Psoas muscle (tissue), 8 donors: ENCODE measurements around the gene EMILIN2. TPM values are rescaled to one million over a fixed set of nuclear protein-coding genes. Genes with fewer than 3 reads are reported as not detected.

Experiments
- ATAC-seq, 4 donors: fragments of 200-7000 bp; cut with Tn5 transposase; one replicate each; pipeline ENCODE4 v1.9.1; 2020; ENCODE audit warnings: moderate library complexity in 3 of 4, mild to moderate bottlenecking in 2 of 4
- DNase-seq, 2 donors: peaks; one replicate each; pipeline ENCODE4 v3.0.0-alpha.2; 2020
- H3K27ac ChIP-seq: fragments of 200-600 bp; one replicate; pipeline ENCODE4 v1.8.0; 2022
- H3K27me3 ChIP-seq, 3 donors: fragments of 200-600 bp in 1 of 3; one replicate each; pipeline versions ENCODE4 v1.6.1 to v1.8.0; 2013 to 2022; ENCODE audit warnings: low read length in 2 of 3, mild to moderate bottlenecking in 2 of 3, moderate library complexity in 1 of 3; ENCODE audit not compliant: insufficient read depth in 3 of 3
- H3K36me3 ChIP-seq, 2 donors: fragments of 200-600 bp in 1 of 2; one replicate each; pipeline versions ENCODE4 v1.6.1 to v1.8.0; 2013 to 2022; ENCODE audit warnings: low read depth in 1 of 2, mild to moderate bottlenecking in 1 of 2, moderate library complexity in 1 of 2; ENCODE audit not compliant: insufficient read depth in 1 of 2
- H3K4me1 ChIP-seq: fragments of 200-600 bp; one replicate; pipeline ENCODE4 v1.8.0; 2022
- H3K4me3 ChIP-seq: fragments of 200-600 bp; one replicate; pipeline ENCODE4 v1.8.0; 2022; ENCODE audit warnings: mild to moderate bottlenecking
- H3K9me3 ChIP-seq: fragments of 200-600 bp; one replicate; pipeline ENCODE4 v1.8.0; 2022
- CTCF ChIP-seq: fragments of 200-600 bp; IDR thresholded peaks from one replicate; pipeline ENCODE4 v1.8.0; 2022; ENCODE audit warnings: antibody characterized with exemption
- WGBS, 3 donors: extraction: QIAGEN DNeasy Blood & Tissue Kit; methylation state at CpG; one replicate each; pipeline versions ENCODE4 v1.1.6 to v1.1.7; 2013; 5-methylcytosine and 5-hydroxymethylcytosine counted together
- intact Hi-C, 2 donors: fragments of 100-400 bp; cut with DNase I; formaldehyde crosslinking; loops; one replicate each; pipeline versions ENCODE4 v1.11.0 to v1.14.2; 2022
- polyA plus RNA-seq, 3 donors: library from polyadenylated mRNA; stranded (reverse); fragments of 200-250 nt; gene quantifications; one replicate each; pipeline ENCODE4 v1.2.3, GENCODE V29; 2013
- total RNA-seq, 4 donors: library from RNA; stranded (reverse); fragmentation: NEBNext Ultra II Directional in 2 of 4; extraction: Animal tissue kit (Norgen Biotek cat#: 25700) in 2 of 4; gene quantifications; one replicate each; pipeline versions ENCODE4 v1.2.1 to v1.2.4, GENCODE V29; 2021 to 2023
- donor health status: healthy with polysubstance abuse.
- donor health status: DM: no; HTN: no; CAD: no; lungs with moderate emphysema.
- donor health status: Bipolar disorder and iron deficiency.
- donor health status: healthy.
- donor health status: DM: yes; HTN: yes; CAD: no.
- donor health status: DM: no; HTN: no; CAD: no.
- donor health status: DM: no; HTN: no; CAD: no.
- donor health status: DM: yes; HTN: yes; CAD: no.

The EMILIN2 gene
- total and polyA plus RNA-seq, 7 donors, result 0.65 to 2.9 (median 2.2) TPM

GRCh38 chr18:2933995-2934394 lies 87.2 kb downstream of the EMILIN2 start:
- DNase-seq (no peak), ATAC-seq (no peak)
- peaks cover 0 to 61% of the 10 kb centered on the region in 2 donors for H3K36me3 ChIP-seq
- no peaks in the 10 kb centered on the region for H3K27me3 ChIP-seq
- intact Hi-C loops, result loop anchor here (2.0 to 5.0 kb wide), 3 partner anchors 53 to 198 kb away; no protein-coding TSS in a partner anchor
- 77 to 98% (median 78%) methylated on average over 3 of the region's 3 CpGs for WGBS, 3 donors
- no peak overlapping the region for H3K4me3 ChIP-seq
- H3K9me3 ChIP-seq, result no peaks in the 10 kb centered on the region
- no peak overlapping the region for H3K27ac ChIP-seq
- H3K4me1 ChIP-seq, result no peaks in the 10 kb centered on the region
- TF ChIP-seq CTCF, result no peak

- H3K4me1 ChIP-seq, result no peaks in the 10 kb centered on the region
- TF ChIP-seq CTCF, result no peak
- ATAC-seq (no peak), DNase-seq (no peak)
- no peaks in the 10 kb centered on the region for H3K9me3 ChIP-seq
- 80 to 93% (median 86%) methylated on average over 3 of the region's 3 CpGs for WGBS, 3 donors
- peaks cover 0 to 58% of the 10 kb centered on the region in 2 donors for H3K36me3 ChIP-seq
- intact Hi-C loops, result loop anchor here in 1 of 2 donors (2.0 to 5.0 kb wide), 2 partner anchors 62 to 127 kb away; no protein-coding TSS in a partner anchor
- H3K27ac ChIP-seq, result no peak overlapping the region
- no peaks in the 10 kb centered on the region for H3K27me3 ChIP-seq
- no peak overlapping the region for H3K4me3 ChIP-seq
These were observed 88.8 kb downstream of the EMILIN2 start for GRCh38 chr18:2935438-2936192.

GRCh38 chr18:2939317-2939716 lies 92.5 kb downstream of the EMILIN2 start:
- intact Hi-C loops, result loop anchor here in 1 of 2 donors (5.0 kb wide), 1 partner anchor 58 kb away; no protein-coding TSS in a partner anchor
- Histone ChIP-seq H3K36me3 (peaks cover 0 to 40% of the 10 kb centered on the region in 2 donors), H3K4me1 (no peaks in the 10 kb centered on the region), H3K27ac (no peak overlapping the region), H3K9me3 (no peaks in the 10 kb centered on the region), H3K4me3 (no peak overlapping the region), H3K27me3 (no peaks in the 10 kb centered on the region)
- 96 to 97% (median 96%) methylated on average over 7 of the region's 7 CpGs for WGBS, 3 donors
- ATAC-seq (no peak), DNase-seq (no peak)
- no peak for TF ChIP-seq CTCF

GRCh38 chr18:2948038-2948437 lies 101.2 kb downstream of the EMILIN2 start:
- H3K4me1 ChIP-seq, result no peaks in the 10 kb centered on the region
- no peaks in the 10 kb centered on the region for H3K9me3 ChIP-seq
- H3K36me3 ChIP-seq, result peaks cover 0 to 19% of the 10 kb centered on the region in 2 donors
- H3K27ac ChIP-seq, result no peak overlapping the region
- DNase-seq, result no peak
- intact Hi-C loops, result loop anchor here in 1 of 2 donors (5.0 kb wide), 1 partner anchor 299 kb away; the partner anchor contains the start of gene MYL12A
- TF ChIP-seq CTCF, result no peak
- no peak overlapping the region for H3K4me3 ChIP-seq
- ATAC-seq, result no peak
- no peaks in the 10 kb centered on the region for H3K27me3 ChIP-seq
- 35 to 38% (median 37%) methylated on average over 3 of the region's 3 CpGs for WGBS, 3 donors
